Motor neuron (in vitro differentiated cells): ENCODE measurements around the gene LYPD8. TPM values are rescaled to one million over a fixed set of nuclear protein-coding genes. Genes with fewer than 3 reads are reported as not detected.
A peak's percentile ranks its signal among the peaks of the same experiment; 100 is the strongest.

Source experiments
- ATAC-seq, 8 experiments: fragments of 200-7000 bp; cut with Tn5 transposase; replicated peaks in 6 of 8; 2 replicates each; pipeline ENCODE4 v1.8.0; 2021; ENCODE audit warnings: mild to moderate bottlenecking in 8 of 8, moderate library complexity in 8 of 8
- H3K27ac ChIP-seq, 2 donors: fragments of 250-450 bp; sonication (Bioruptor Pico); 2 replicates each; pipeline ENCODE4 v1.9.0; 2021; ENCODE audit warnings: antibody characterized with exemption in 2 of 2, mild to moderate bottlenecking in 2 of 2, moderate library complexity in 1 of 2
- H3K4me1 ChIP-seq, 2 donors: fragments of 250-450 bp; sonication (Bioruptor Pico); replicated peaks in 1 of 2; 2 replicates each; pipeline ENCODE4 v1.6.1; 2021; ENCODE audit warnings: antibody characterized with exemption in 2 of 2, mild to moderate bottlenecking in 2 of 2, moderate library complexity in 1 of 2
- H3K4me3 ChIP-seq, 5 donors: fragments of 250-450 bp; sonication (Bioruptor Pico); 2 replicates each; pipeline ENCODE4 v1.9.0; 2021; ENCODE audit warnings: antibody characterized with exemption in 5 of 5, mild to moderate bottlenecking in 5 of 5, moderate library complexity in 4 of 5
- WGBS, 10 experiments: fragments of 450-650 bp; shearing (Covaris generic); methylation state at CpG; one replicate each; pipeline ENCODE4 v1.0.0; 2022; 5-methylcytosine and 5-hydroxymethylcytosine counted together
- in situ Hi-C, 9 experiments: fragments of 400-800 bp; cut with MboI; loops; one replicate each; pipeline ENCODE4 v1.15.0; 2021; ENCODE audit warnings: low sequenced_read_pairs in 9 of 9, low pct_unique_long_range_greater_than_20kb in 2 of 9; ENCODE audit not compliant: unreplicated experiment in 9 of 9
- total RNA-seq, 8 experiments: library from RNA; unstranded; fragments of 300-600 nt; gene quantifications; 2 replicates each; pipeline versions ENCODE4 v1.2.3 to v1.2.4, GENCODE V29; 2022

LYPD8 gene
- total RNA-seq, 8 experiments from 2014 or later = 0.24 to 0.59 TPM; not detected in 6

GRCh38 chr1:248787430-248787829, 31.9 kb upstream of the LYPD8 start:
- no peak for ATAC-seq
- Histone ChIP-seq H3K27ac (no peak overlapping the region), H3K4me1 (no peaks in the 10 kb centered on the region), H3K4me3 (no peak overlapping the region)
- WGBS, 10 experiments = 24 to 94% (median 70%) methylated on average over 2 to 4 of the region's 4 CpGs; no CpG with 5 or more reads in 3 of the 10 experiments
- in situ Hi-C loops = no loop called here

GRCh38 chr1:248786156-248786555, 30.6 kb upstream of the LYPD8 start:
- peak in 6 of 8 experiments; percentile 16 to 58 (median 36) for ATAC-seq

GRCh38 chr1:248783367-248783766, 27.8 kb upstream of the LYPD8 start:
- H3K4me3 ChIP-seq = no peak overlapping the region
- 17 to 61% (median 40%) methylated on average over 1 to 3 of the region's 3 CpGs; no CpG with 5 or more reads in 5 of the 10 experiments for WGBS, 10 experiments
- no peak overlapping the region for H3K27ac ChIP-seq
- in situ Hi-C loops = no loop called here
- H3K4me1 ChIP-seq = no peaks in the 10 kb centered on the region
- no peak for ATAC-seq

More at GRCh38 chr1:248786156-248786555, 30.6 kb upstream of the LYPD8 start:
- in situ Hi-C loops = no loop called here
- WGBS, 10 experiments = 33 to 80% (median 58%) methylated on average over 1 to 3 of the region's 3 CpGs; no CpG with 5 or more reads in 2 of the 10 experiments
- Histone ChIP-seq H3K4me3 (no peak overlapping the region), H3K27ac (no peak overlapping the region), H3K4me1 (no peaks in the 10 kb centered on the region)

GRCh38 chr1:248782416-248783141, 27.0 kb upstream of the LYPD8 start:
- no peak for ATAC-seq
- Histone ChIP-seq H3K27ac (no peak overlapping the region), H3K4me3 (no peak overlapping the region), H3K4me1 (no peaks in the 10 kb centered on the region)
- in situ Hi-C loops = no loop called here
- WGBS, 10 experiments = 0 to 91% (median 69%) methylated on average over 1 to 15 of the region's 16 CpGs; no CpG with 5 or more reads in 2 of the 10 experiments

- 17 to 50% (median 33%) methylated on average over 1 to 2 of the region's 2 CpGs; no CpG with 5 or more reads in 3 of the 10 experiments for WGBS, 10 experiments
- no peak for ATAC-seq
These were observed 23.8 kb upstream of the LYPD8 start for GRCh38 chr1:248779350-248779749.

GRCh38 chr1:248778906-248779305, 23.3 kb upstream of the LYPD8 start:
- in situ Hi-C loops = no loop called here
- Histone ChIP-seq H3K27ac (no peak overlapping the region), H3K4me1 (no peaks in the 10 kb centered on the region), H3K4me3 (no peak overlapping the region)
- no peak for ATAC-seq
- 43 to 86% (median 64%) methylated on average over 2 of the region's 2 CpGs; no CpG with 5 or more reads in 3 of the 10 experiments for WGBS, 10 experiments

More at GRCh38 chr1:248779350-248779749, 23.8 kb upstream of the LYPD8 start:
- H3K4me3 ChIP-seq = no peak overlapping the region
- H3K4me1 ChIP-seq = no peaks in the 10 kb centered on the region
- no peak overlapping the region for H3K27ac ChIP-seq
- in situ Hi-C loops = no loop called here

- Histone ChIP-seq H3K27ac (no peak overlapping the region), H3K4me1 (no peaks in the 10 kb centered on the region), H3K4me3 (no peak overlapping the region)
- in situ Hi-C loops = no loop called here
- ATAC-seq = peak in 3 of 8 experiments; percentile 47 to 93 (median 92)
These were observed 21.4 kb upstream of the LYPD8 start for GRCh38 chr1:248776991-248777390.

GRCh38 chr1:248775441-248775840, 19.9 kb upstream of the LYPD8 start:
- WGBS, 10 experiments = 33 to 83% (median 59%) methylated on average over 2 to 4 of the region's 4 CpGs; no CpG with 5 or more reads in 1 of the 10 experiments
- no peak for ATAC-seq
- H3K27ac ChIP-seq = no peak overlapping the region

GRCh38 chr1:248759644-248760043, 4.1 kb upstream of the LYPD8 start:
- in situ Hi-C loops = no loop called here
- ATAC-seq = no peak
- 0 to 66% (median 36%) methylated on average over 2 to 3 of the region's 3 CpGs; no CpG with 5 or more reads in 1 of the 10 experiments for WGBS, 10 experiments
- H3K4me3 ChIP-seq = no peak overlapping the region
- no peak overlapping the region for H3K27ac ChIP-seq
- no peaks in the 10 kb centered on the region for H3K4me1 ChIP-seq

More at GRCh38 chr1:248775441-248775840, 19.9 kb upstream of the LYPD8 start:
- H3K4me1 ChIP-seq = no peaks in the 10 kb centered on the region
- in situ Hi-C loops = no loop called here
- no peak overlapping the region for H3K4me3 ChIP-seq

- in situ Hi-C loops = no loop called here
- H3K4me3 ChIP-seq = no peak overlapping the region
- H3K27ac ChIP-seq = no peak overlapping the region
- WGBS, 10 experiments = 14 to 80% (median 64%) methylated on average over 2 to 9 of the region's 9 CpGs; no CpG with 5 or more reads in 2 of the 10 experiments
- ATAC-seq = no peak
- no peaks in the 10 kb centered on the region for H3K4me1 ChIP-seq
These were observed 2.8 kb upstream of the LYPD8 start for GRCh38 chr1:248758352-248758751.

- H3K4me3 ChIP-seq = no peak overlapping the region
- no peak overlapping the region for H3K27ac ChIP-seq
- no peak for ATAC-seq
- WGBS, 10 experiments = 11 to 83% (median 42%) methylated on average over 1 to 5 of the region's 5 CpGs; no CpG with 5 or more reads in 5 of the 10 experiments
- in situ Hi-C loops = no loop called here
- H3K4me1 ChIP-seq = no peaks in the 10 kb centered on the region
These were observed 2.2 kb upstream of the LYPD8 start for GRCh38 chr1:248757784-248758195.

GRCh38 chr1:248756636-248757035, 1.1 kb upstream of the LYPD8 start:
- 34 to 80% (median 50%) methylated on average over 2 to 5 of the region's 5 CpGs; no CpG with 5 or more reads in 4 of the 10 experiments for WGBS, 10 experiments
- Histone ChIP-seq H3K4me1 (no peaks in the 10 kb centered on the region), H3K27ac (no peak overlapping the region), H3K4me3 (no peak overlapping the region)
- ATAC-seq = no peak
- in situ Hi-C loops = no loop called here

- 10 to 63% (median 60%) methylated on average over 1 to 4 of the region's 4 CpGs; no CpG with 5 or more reads in 5 of the 10 experiments for WGBS, 10 experiments
These were observed 592 bp upstream of the LYPD8 start for GRCh38 chr1:248756151-248756550.

More at GRCh38 chr1:248756151-248756550, 592 bp upstream of the LYPD8 start:
- Histone ChIP-seq H3K4me3 (no peak overlapping the region), H3K4me1 (no peaks in the 10 kb centered on the region), H3K27ac (no peak overlapping the region)
- in situ Hi-C loops = no loop called here
- no peak for ATAC-seq
